C4-2B (cell line): Measurements from ENCODE around the gene MED1.

Experiments used
- H3K27ac ChIP-seq: fragments of 450-650 bp; 2 replicates; pipeline ENCODE4 v1.5.1; 2017
- ZFX ChIP-seq: fragments of 450-650 bp; IDR thresholded peaks from 2 replicates; pipeline ENCODE4 v1.6.1; 2017
- TF ChIP-seq, protein P1 (sequence below): fragments of 450-650 bp; conservative IDR thresholded peaks from 2 replicates; pipeline ENCODE4 v1.5.1; 2017; ENCODE audit warnings: mild to moderate bottlenecking

Gene MED1

DNA sequence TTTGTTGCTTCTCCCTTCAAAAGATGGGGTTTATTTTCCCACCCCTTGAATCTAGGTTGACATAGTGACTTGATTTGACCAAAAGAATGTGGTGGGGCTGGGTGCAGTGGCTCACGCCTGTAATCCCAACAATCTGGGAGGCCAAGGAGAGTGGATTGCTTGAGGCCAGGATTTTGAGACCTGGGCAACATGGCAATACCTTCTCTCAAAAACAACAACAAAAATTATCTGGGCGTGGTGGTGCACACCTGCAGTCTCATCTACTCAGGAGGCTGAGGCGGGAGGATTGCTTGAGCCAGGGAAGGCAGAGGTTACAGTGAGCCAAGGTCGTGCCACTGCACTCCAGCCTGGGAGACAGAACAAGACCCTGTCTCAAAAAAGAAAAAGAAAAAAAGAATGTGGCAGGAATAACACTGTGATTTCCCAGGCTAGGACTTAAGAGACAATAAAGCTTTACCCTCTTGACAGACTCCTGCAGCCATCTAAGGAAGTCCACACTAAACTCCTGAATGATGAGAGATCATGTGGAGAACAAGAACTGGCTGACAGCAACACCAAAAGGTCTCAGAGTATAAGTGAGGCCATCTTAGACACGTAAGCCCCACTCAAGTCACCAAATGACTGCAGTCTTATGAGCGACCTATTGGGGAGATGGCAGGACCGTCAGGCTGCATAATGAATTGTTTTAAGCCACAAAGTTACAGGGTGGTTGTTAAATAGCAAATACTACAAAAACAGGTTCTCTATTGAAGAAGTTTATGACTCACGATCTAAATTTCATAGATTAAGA is 86.6 kb downstream of the MED1 start:
- TF ChIP-seq, protein P1, sequence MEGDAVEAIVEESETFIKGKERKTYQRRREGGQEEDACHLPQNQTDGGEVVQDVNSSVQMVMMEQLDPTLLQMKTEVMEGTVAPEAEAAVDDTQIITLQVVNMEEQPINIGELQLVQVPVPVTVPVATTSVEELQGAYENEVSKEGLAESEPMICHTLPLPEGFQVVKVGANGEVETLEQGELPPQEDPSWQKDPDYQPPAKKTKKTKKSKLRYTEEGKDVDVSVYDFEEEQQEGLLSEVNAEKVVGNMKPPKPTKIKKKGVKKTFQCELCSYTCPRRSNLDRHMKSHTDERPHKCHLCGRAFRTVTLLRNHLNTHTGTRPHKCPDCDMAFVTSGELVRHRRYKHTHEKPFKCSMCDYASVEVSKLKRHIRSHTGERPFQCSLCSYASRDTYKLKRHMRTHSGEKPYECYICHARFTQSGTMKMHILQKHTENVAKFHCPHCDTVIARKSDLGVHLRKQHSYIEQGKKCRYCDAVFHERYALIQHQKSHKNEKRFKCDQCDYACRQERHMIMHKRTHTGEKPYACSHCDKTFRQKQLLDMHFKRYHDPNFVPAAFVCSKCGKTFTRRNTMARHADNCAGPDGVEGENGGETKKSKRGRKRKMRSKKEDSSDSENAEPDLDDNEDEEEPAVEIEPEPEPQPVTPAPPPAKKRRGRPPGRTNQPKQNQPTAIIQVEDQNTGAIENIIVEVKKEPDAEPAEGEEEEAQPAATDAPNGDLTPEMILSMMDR, result no peak
- no peak for TF ChIP-seq ZFX
- no peak overlapping the region for H3K27ac ChIP-seq

DNA sequence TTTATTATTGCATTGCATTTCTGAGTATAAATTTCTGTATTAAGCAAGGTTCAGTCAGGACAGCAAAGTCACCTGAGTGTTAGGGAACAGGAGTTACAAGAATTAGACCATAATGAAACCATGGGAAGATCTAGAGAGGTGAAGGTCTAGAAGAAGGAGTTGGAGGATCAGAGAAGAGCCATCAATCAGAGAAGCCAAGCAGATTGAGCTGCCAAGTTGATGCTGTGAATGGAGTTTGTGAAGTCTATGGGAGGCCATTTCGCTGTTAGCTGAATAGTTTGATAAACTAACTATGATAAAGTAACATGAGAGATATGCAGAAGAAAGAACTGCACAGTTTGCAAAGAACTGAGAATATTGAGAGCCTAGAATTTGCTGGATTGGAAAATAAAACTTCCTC is 90.0 kb downstream of the MED1 start:
- H3K27ac ChIP-seq, result no peak overlapping the region
- no peak for TF ChIP-seq ZFX
- TF ChIP-seq, protein P1, result no peak

DNA sequence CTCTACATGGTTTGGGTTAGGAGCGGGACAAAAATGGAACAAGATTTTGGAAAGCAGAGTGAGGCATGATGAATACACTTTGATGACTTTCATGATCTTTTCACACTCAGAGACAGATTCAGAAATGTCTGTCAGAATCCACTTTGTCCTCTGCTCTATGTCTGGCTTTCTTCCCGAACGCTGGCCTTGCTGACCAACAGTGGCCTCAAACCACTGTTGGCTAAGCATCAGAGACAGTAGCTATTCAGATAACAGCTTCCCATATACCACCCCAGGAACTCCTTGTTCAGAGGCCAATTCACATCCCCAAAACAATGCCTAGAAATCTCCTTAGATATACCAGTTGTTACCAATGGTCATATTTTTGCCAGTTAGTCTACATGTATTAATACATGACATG is 90.5 kb downstream of the MED1 start:
- no peak overlapping the region for H3K27ac ChIP-seq
- TF ChIP-seq, protein P1, result no peak
- TF ChIP-seq ZFX, result no peak

GRCh38 chr17:39359994-39360393 is 91.1 kb downstream of the MED1 start:
- no peak overlapping the region for H3K27ac ChIP-seq
- TF ChIP-seq, protein P1, result no peak
- no peak for TF ChIP-seq ZFX

DNA sequence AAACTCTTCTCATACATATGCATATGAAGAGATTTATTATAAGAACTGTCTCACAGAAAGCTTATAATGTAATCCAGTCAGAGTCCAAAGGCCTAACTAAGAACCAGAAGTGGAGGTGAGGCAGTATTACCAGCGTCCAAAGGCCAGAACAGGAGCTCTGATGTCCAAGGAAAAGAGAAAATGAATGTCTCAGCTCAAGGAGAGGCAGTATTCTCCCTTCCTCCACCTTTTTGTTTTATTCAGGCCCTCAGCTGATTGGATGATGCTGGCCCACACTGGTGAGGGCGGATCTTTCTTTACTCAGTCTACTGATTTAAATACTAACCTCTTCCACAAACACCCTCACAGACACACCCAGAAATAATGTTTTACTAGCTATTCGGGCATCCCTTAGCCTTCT is 93.1 kb downstream of the MED1 start:
- no peak overlapping the region for H3K27ac ChIP-seq
- TF ChIP-seq ZFX, result no peak
- TF ChIP-seq, protein P1, result no peak

DNA sequence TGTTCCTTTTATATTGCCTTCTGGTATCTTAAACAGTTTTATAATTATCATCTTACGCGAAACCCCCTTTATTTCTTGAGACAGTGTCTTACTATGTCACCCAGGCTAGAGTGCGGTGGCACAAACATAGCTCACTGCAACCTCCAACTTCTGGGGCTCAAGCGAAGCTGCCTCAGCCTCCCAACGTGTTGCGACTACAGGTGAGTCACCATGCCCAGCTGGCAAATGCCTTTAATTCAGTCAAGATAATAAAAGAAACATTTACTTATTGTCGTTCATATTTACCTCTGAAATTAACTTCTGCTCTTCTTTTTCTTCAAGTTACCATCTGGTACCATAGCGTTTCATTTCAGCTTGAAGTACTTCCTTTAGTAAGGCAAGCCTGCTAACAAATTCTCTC is 93.6 kb downstream of the MED1 start:
- TF ChIP-seq, protein P1, result no peak
- TF ChIP-seq ZFX, result no peak

More for the DNA sequence above, 93.6 kb downstream of the MED1 start:
- H3K27ac ChIP-seq, result no peak overlapping the region
